SK-N-SH treated with all-trans-retinoic acid at 6 μM for 48 hours (cell line): ENCODE data around the gene GMEB2.
A peak's percentile ranks its signal among the peaks of the same experiment; 100 is the strongest.
"Not testable (repeated sequence)": the region's sequence is repeated elsewhere in the genome, so short reads cannot be mapped to it uniquely, and the experiment has no call there.

Experiments
- ATAC-seq: fragments of 200-7000 bp; cut with Tn5 transposase; 3 replicates; pipeline ENCODE4 v1.9.1; 2020; ENCODE audit warnings: mild to moderate bottlenecking, moderate library complexity
- BACH2 ChIP-seq: fragments of 250-450 bp; sonication (Bioruptor Pico); IDR thresholded peaks from 2 replicates; pipeline ENCODE4 v1.9.0; 2021; ENCODE audit warnings: mild to moderate bottlenecking, borderline replicate concordance
- CREB5 ChIP-seq: fragments of 250-450 bp; sonication (Bioruptor Pico); IDR thresholded peaks from 2 replicates; pipeline ENCODE4 v1.5.1; 2020; ENCODE audit warnings: low read depth, mild to moderate bottlenecking, moderate library complexity
- CSDC2 ChIP-seq: fragments of 250-450 bp; sonication (Bioruptor Pico); IDR thresholded peaks from 2 replicates; pipeline ENCODE4 v1.5.0; 2020; ENCODE audit warnings: mild to moderate bottlenecking, moderate library complexity
- CSRNP3 ChIP-seq: fragments of 250-450 bp; sonication (Bioruptor Pico); IDR thresholded peaks from 2 replicates; pipeline ENCODE4 v1.5.1; 2021; ENCODE audit warnings: mild to moderate bottlenecking, moderate library complexity
- ESRRG ChIP-seq: fragments of 250-450 bp; sonication (Bioruptor Pico); IDR thresholded peaks from 2 replicates; pipeline ENCODE4 v1.6.1; 2021; ENCODE audit warnings: mild to moderate bottlenecking
- GLIS3 ChIP-seq: fragments of 250-450 bp; sonication (Bioruptor Pico); IDR thresholded peaks from 2 replicates; pipeline ENCODE4 v1.5.0; 2020; ENCODE audit warnings: mild to moderate bottlenecking, moderate library complexity
- ISL1 ChIP-seq: fragments of 250-450 bp; sonication (Bioruptor Pico); IDR thresholded peaks from 2 replicates; pipeline ENCODE4 v2.1.2; 2022; ENCODE audit warnings: mild to moderate bottlenecking, moderate library complexity
- OSR1 ChIP-seq: fragments of 250-450 bp; sonication (Bioruptor Pico); IDR thresholded peaks from 2 replicates; pipeline ENCODE4 v1.8.0; 2022; ENCODE audit warnings: moderate library complexity, mild to moderate bottlenecking, inconsistent platforms
- PATZ1 ChIP-seq: fragments of 250-450 bp; sonication (Bioruptor Pico); IDR thresholded peaks from 2 replicates; pipeline ENCODE4 v1.8.0; 2020; ENCODE audit warnings: mild to moderate bottlenecking, moderate library complexity, borderline replicate concordance
- RARB ChIP-seq: fragments of 250-450 bp; sonication (Bioruptor Pico); IDR thresholded peaks from 2 replicates; pipeline ENCODE4 v1.8.0; 2021; ENCODE audit warnings: mild to moderate bottlenecking, moderate library complexity
- SNAI2 ChIP-seq: fragments of 250-450 bp; sonication (Bioruptor Pico); IDR thresholded peaks from 2 replicates; pipeline ENCODE4 v1.5.0; 2020; ENCODE audit warnings: mild to moderate bottlenecking, moderate library complexity
- TCF4 ChIP-seq: fragments of 250-450 bp; sonication (Bioruptor Pico); IDR thresholded peaks from 2 replicates; pipeline ENCODE4 v1.8.0; 2021; ENCODE audit warnings: mild to moderate bottlenecking, moderate library complexity, borderline replicate concordance
- TOX ChIP-seq: fragments of 250-450 bp; sonication (Bioruptor Pico); IDR thresholded peaks from 2 replicates; pipeline ENCODE4 v1.8.0; 2021; ENCODE audit warnings: mild to moderate bottlenecking, moderate library complexity, borderline replicate concordance
- TSHZ2 ChIP-seq: fragments of 250-450 bp; sonication (Bioruptor Pico); IDR thresholded peaks from 2 replicates; pipeline ENCODE4 v1.5.0; 2020; ENCODE audit warnings: mild to moderate bottlenecking, moderate library complexity
- ZC3H10 ChIP-seq: fragments of 250-450 bp; sonication (Bioruptor Pico); IDR thresholded peaks from 2 replicates; pipeline ENCODE4 v1.5.1; 2021; ENCODE audit warnings: mild to moderate bottlenecking, moderate library complexity
- ZFP3 ChIP-seq: fragments of 250-450 bp; sonication (Bioruptor Pico); IDR thresholded peaks from 2 replicates; pipeline ENCODE4 v1.5.0; 2020; ENCODE audit warnings: mild to moderate bottlenecking, moderate library complexity
- ZNF565 ChIP-seq: fragments of 450-650 bp; formaldehyde crosslinking; conservative IDR thresholded peaks from 2 replicates; pipeline ENCODE4 v1.5.0; 2020; ENCODE audit warnings: low read depth, mild to moderate bottlenecking, moderate library complexity
- ZNF70 ChIP-seq: fragments of 450-650 bp; formaldehyde crosslinking; IDR thresholded peaks from 2 replicates; pipeline ENCODE4 v1.5.0; 2020; ENCODE audit warnings: mild to moderate bottlenecking, moderate library complexity
- ZNF8 ChIP-seq: fragments of 450-650 bp; formaldehyde crosslinking; IDR thresholded peaks from 2 replicates; pipeline ENCODE4 v1.5.0; 2020; ENCODE audit warnings: mild to moderate bottlenecking, moderate library complexity

GMEB2 gene

GRCh38 chr20:63652192-63652980, 25.5 kb upstream of the GMEB2 start:
- peak; percentile 20 for ATAC-seq
- TF ChIP-seq CSDC2 (CRISPR knock-in tag) (no peak), ZNF8 (CRISPR knock-in tag) (no peak), SNAI2 (CRISPR knock-in tag) (no peak), TOX (CRISPR knock-in tag) (no peak), OSR1 (CRISPR knock-in tag) (no peak), ZC3H10 (no peak), ISL1 (CRISPR knock-in tag) (no peak)

- ATAC-seq, result no peak
- TF ChIP-seq OSR1 (CRISPR knock-in tag) (no peak), ZC3H10 (no peak), ZNF565 (CRISPR knock-in tag) (no peak)
- TF ChIP-seq, all 23 proteins: peak for 0
Measured at GRCh38 chr20:63651942-63652191, 25.0 kb upstream of the GMEB2 start.

GRCh38 chr20:63650486-63650885, 23.6 kb upstream of the GMEB2 start:
- ATAC-seq, result not testable (repeated sequence)

- ATAC-seq, result no peak
- TF ChIP-seq TOX (CRISPR knock-in tag) (no peak), CSDC2 (CRISPR knock-in tag) (no peak)
Measured at GRCh38 chr20:63648895-63649589, 22.1 kb upstream of the GMEB2 start.

- ATAC-seq, result no peak
- TF ChIP-seq OSR1 (CRISPR knock-in tag) (no peak), GLIS3 (CRISPR knock-in tag) (no peak), PATZ1 (CRISPR knock-in tag) (no peak)
Measured at GRCh38 chr20:63648190-63648589, 21.3 kb upstream of the GMEB2 start.

- ATAC-seq, result no peak
- TF ChIP-seq TSHZ2 (no peak), CSRNP3 (CRISPR knock-in tag) (no peak), CSDC2 (CRISPR knock-in tag) (no peak), ZNF565 (CRISPR knock-in tag) (no peak), TOX (CRISPR knock-in tag) (no peak), ZC3H10 (no peak), ZNF70 (CRISPR knock-in tag) (no peak), RARB (CRISPR knock-in tag) (no peak), BACH2 (CRISPR knock-in tag) (no peak), ZFP3 (no peak), OSR1 (CRISPR knock-in tag) (no peak), ZNF8 (CRISPR knock-in tag) (no peak), CREB5 (CRISPR knock-in tag) (no peak), ESRRG (no peak), ISL1 (CRISPR knock-in tag) (no peak), TCF4 (no peak)
Measured at GRCh38 chr20:63645218-63645617, 18.3 kb upstream of the GMEB2 start.
